ENCODE measurements around the gene OCA2. TPM values are rescaled to one million over a fixed set of nuclear protein-coding genes. Genes with fewer than 3 reads are reported as not detected.

Gene OCA2
- polyA plus RNA-seq, 1 experiment = not detected

- no peak overlapping the region for H3K27ac ChIP-seq (ENCODE audit: low read depth, low read length)
- no peak for DNase-seq (ENCODE audit: low read depth, low spot score)
- peaks cover 13% of the 10 kb centered on the region for H3K9me3 ChIP-seq (ENCODE audit: control insufficient read depth, insufficient read depth, low read length)
- ChIA-PET CTCF (no interaction called here), POLR2A (no interaction called here)
- H3K27me3 ChIP-seq (ENCODE audit: control insufficient read depth, insufficient read depth, low read length) = no peaks in the 10 kb centered on the region
- H3K4me3 ChIP-seq (ENCODE audit: low read depth, low read length) = no peak overlapping the region
- TF ChIP-seq CTCF (IDR thresholded peaks at IDR 0.05; ENCODE audit: low read depth, low read length) = no peak
These were observed 263.7 kb downstream of the OCA2 start for GRCh38 chr15:27835233-27835939.

GRCh38 chr15:27834684-27835083, 264.4 kb downstream of the OCA2 start:
- no peak for TF ChIP-seq CTCF (IDR thresholded peaks at IDR 0.05; ENCODE audit: low read depth, low read length)
- H3K27ac ChIP-seq (ENCODE audit: low read depth, low read length) = no peak overlapping the region
- POLR2A ChIA-PET = no interaction called here
- H3K9me3 ChIP-seq (ENCODE audit: control insufficient read depth, insufficient read depth, low read length) = peaks cover 13% of the 10 kb centered on the region
- no peak overlapping the region for H3K4me3 ChIP-seq (ENCODE audit: low read depth, low read length)
- CTCF ChIA-PET = no interaction called here
- no peaks in the 10 kb centered on the region for H3K27me3 ChIP-seq (ENCODE audit: control insufficient read depth, insufficient read depth, low read length)
- no peak for DNase-seq (ENCODE audit: low read depth, low spot score)

GRCh38 chr15:27833974-27834373, 265.1 kb downstream of the OCA2 start:
- DNase-seq (ENCODE audit: low read depth, low spot score) = no peak
- no peaks in the 10 kb centered on the region for H3K27me3 ChIP-seq (ENCODE audit: control insufficient read depth, insufficient read depth, low read length)
- TF ChIP-seq CTCF (IDR thresholded peaks at IDR 0.05; ENCODE audit: low read depth, low read length) = no peak
- no peak overlapping the region for H3K27ac ChIP-seq (ENCODE audit: low read depth, low read length)
- no peak overlapping the region for H3K4me3 ChIP-seq (ENCODE audit: low read depth, low read length)
- POLR2A ChIA-PET = no interaction called here
- peaks cover 13% of the 10 kb centered on the region for H3K9me3 ChIP-seq (ENCODE audit: control insufficient read depth, insufficient read depth, low read length)
- CTCF ChIA-PET = no interaction called here

- Histone ChIP-seq H3K27me3 (ENCODE audit: control insufficient read depth, insufficient read depth, low read length) (no peaks in the 10 kb centered on the region), H3K9me3 (ENCODE audit: control insufficient read depth, insufficient read depth, low read length) (peaks cover 13% of the 10 kb centered on the region), H3K4me3 (ENCODE audit: low read depth, low read length) (no peak overlapping the region), H3K27ac (ENCODE audit: low read depth, low read length) (no peak overlapping the region)
- no peak for TF ChIP-seq CTCF (IDR thresholded peaks at IDR 0.05; ENCODE audit: low read depth, low read length)
- ChIA-PET CTCF (no interaction called here), POLR2A (no interaction called here)
- DNase-seq (ENCODE audit: low read depth, low spot score) = no peak
These were observed 265.9 kb downstream of the OCA2 start for GRCh38 chr15:27833178-27833577.

GRCh38 chr15:27832237-27832596, 266.9 kb downstream of the OCA2 start:
- DNase-seq (ENCODE audit: low read depth, low spot score) = no peak
- TF ChIP-seq CTCF (IDR thresholded peaks at IDR 0.05; ENCODE audit: low read depth, low read length) = no peak
- no peak overlapping the region for H3K4me3 ChIP-seq (ENCODE audit: low read depth, low read length)
- CTCF ChIA-PET = no interaction called here
- H3K9me3 ChIP-seq (ENCODE audit: control insufficient read depth, insufficient read depth, low read length) = peaks cover 13% of the 10 kb centered on the region
- no peaks in the 10 kb centered on the region for H3K27me3 ChIP-seq (ENCODE audit: control insufficient read depth, insufficient read depth, low read length)
- POLR2A ChIA-PET = no interaction called here
- no peak overlapping the region for H3K27ac ChIP-seq (ENCODE audit: low read depth, low read length)
